Upper lobe of left lung (tissue), 4 donors: ENCODE results near the gene HEG1.

Experiments used
- EP300 ChIP-seq, 4 donors: sonication (generic); formaldehyde crosslinking; IDR thresholded peaks; one replicate each; pipeline ENCODE4 v1.5.1; 2017; ENCODE audit warnings: antibody characterized with exemption in 4 of 4, control low read depth in 2 of 4
- POLR2A ChIP-seq, 4 donors: fragments of 450-650 bp; IDR thresholded peaks; one replicate each; pipeline ENCODE4 v1.5.1; 2016 to 2017; ENCODE audit warnings: antibody characterized with exemption in 4 of 4, mild to moderate bottlenecking in 2 of 4
- TF ChIP-seq, protein P1 (sequence below), 6 experiments: fragments of 450-650 bp in 4 of 6; fragments of 200-600 bp in 2 of 6; sonication (generic) in 2 of 6; IDR thresholded peaks; one replicate each; pipeline ENCODE4 v1.5.1; 2016 to 2019; ENCODE audit warnings: antibody characterized with exemption in 6 of 6

GRCh38 chr3:124972457-124972856 lies 83.3 kb downstream of the HEG1 start:
- TF ChIP-seq, protein P1, sequence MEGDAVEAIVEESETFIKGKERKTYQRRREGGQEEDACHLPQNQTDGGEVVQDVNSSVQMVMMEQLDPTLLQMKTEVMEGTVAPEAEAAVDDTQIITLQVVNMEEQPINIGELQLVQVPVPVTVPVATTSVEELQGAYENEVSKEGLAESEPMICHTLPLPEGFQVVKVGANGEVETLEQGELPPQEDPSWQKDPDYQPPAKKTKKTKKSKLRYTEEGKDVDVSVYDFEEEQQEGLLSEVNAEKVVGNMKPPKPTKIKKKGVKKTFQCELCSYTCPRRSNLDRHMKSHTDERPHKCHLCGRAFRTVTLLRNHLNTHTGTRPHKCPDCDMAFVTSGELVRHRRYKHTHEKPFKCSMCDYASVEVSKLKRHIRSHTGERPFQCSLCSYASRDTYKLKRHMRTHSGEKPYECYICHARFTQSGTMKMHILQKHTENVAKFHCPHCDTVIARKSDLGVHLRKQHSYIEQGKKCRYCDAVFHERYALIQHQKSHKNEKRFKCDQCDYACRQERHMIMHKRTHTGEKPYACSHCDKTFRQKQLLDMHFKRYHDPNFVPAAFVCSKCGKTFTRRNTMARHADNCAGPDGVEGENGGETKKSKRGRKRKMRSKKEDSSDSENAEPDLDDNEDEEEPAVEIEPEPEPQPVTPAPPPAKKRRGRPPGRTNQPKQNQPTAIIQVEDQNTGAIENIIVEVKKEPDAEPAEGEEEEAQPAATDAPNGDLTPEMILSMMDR (IDR thresholded peaks at IDR 0.05), result no peak
- TF ChIP-seq POLR2A (IDR thresholded peaks at IDR 0.05) (no peak), EP300 (IDR thresholded peaks at IDR 0.05) (no peak)
